Glutamatergic neuron (in vitro differentiated cells): ENCODE results near the gene ARHGAP21. TPM values are rescaled to one million over a fixed set of nuclear protein-coding genes. Genes with fewer than 3 reads are reported as not detected.
A peak's percentile ranks its signal among the peaks of the same experiment; 100 is the strongest.

Experiments used
- DNase-seq: peaks from one replicate; pipeline ENCODE4 v3.0.0; 2022
- H3K27ac Mint-ChIP-seq: one replicate; pipeline ENCODE4 v1.8.0; 2020; ENCODE audit warnings: mild to moderate bottlenecking, mixed read lengths, inconsistent platforms; ENCODE audit not compliant: unreplicated experiment
- H3K27me3 Mint-ChIP-seq: one replicate; pipeline ENCODE4 v1.8.0; 2020; ENCODE audit warnings: mild to moderate bottlenecking, moderate library complexity, mixed read lengths, inconsistent platforms; ENCODE audit not compliant: unreplicated experiment
- H3K36me3 Mint-ChIP-seq: one replicate; pipeline ENCODE4 v1.8.0; 2020; ENCODE audit warnings: mild to moderate bottlenecking, mixed read lengths, inconsistent platforms; ENCODE audit not compliant: unreplicated experiment
- H3K4me1 Mint-ChIP-seq: one replicate; pipeline ENCODE4 v1.8.0; 2020; ENCODE audit warnings: mild to moderate bottlenecking, low read depth, mixed read lengths, inconsistent platforms; ENCODE audit not compliant: unreplicated experiment
- H3K4me3 Mint-ChIP-seq: one replicate; pipeline ENCODE4 v1.8.0; 2020; ENCODE audit warnings: mild to moderate bottlenecking, mixed read lengths, inconsistent platforms; ENCODE audit not compliant: unreplicated experiment
- H3K9me3 Mint-ChIP-seq: one replicate; pipeline ENCODE4 v1.8.0; 2020; ENCODE audit warnings: mild to moderate bottlenecking, moderate library complexity, mixed read lengths, inconsistent platforms; ENCODE audit not compliant: unreplicated experiment
- total RNA-seq: library from RNA; stranded (reverse); fragmentation: NEBNext Ultra II Directional; extraction: Animal tissue kit (Norgen Biotek cat#: 25700); gene quantifications from one replicate; pipeline ENCODE4 v1.2.1, GENCODE V29; 2021; ENCODE audit not compliant: unreplicated experiment
- TF ChIP-seq, protein P1 (sequence below): fragments of 200-600 bp; sonication (generic); IDR thresholded peaks from one replicate; pipeline ENCODE4 v1.5.0; 2021; ENCODE audit not compliant: partially characterized antibody, unreplicated experiment

ARHGAP21 gene
- total RNA-seq, 1 donor from 2014 or later, result 217 TPM

- Mint-ChIP-seq H3K36me3 (no peaks in the 10 kb centered on the region), H3K27me3 (no peaks in the 10 kb centered on the region), H3K9me3 (peaks cover 2% of the 10 kb centered on the region), H3K27ac (no peak overlapping the region), H3K4me1 (peaks cover 11% of the 10 kb centered on the region), H3K4me3 (peak overlapping the region; percentile 10)
- no peak for DNase-seq
- TF ChIP-seq, protein P1, sequence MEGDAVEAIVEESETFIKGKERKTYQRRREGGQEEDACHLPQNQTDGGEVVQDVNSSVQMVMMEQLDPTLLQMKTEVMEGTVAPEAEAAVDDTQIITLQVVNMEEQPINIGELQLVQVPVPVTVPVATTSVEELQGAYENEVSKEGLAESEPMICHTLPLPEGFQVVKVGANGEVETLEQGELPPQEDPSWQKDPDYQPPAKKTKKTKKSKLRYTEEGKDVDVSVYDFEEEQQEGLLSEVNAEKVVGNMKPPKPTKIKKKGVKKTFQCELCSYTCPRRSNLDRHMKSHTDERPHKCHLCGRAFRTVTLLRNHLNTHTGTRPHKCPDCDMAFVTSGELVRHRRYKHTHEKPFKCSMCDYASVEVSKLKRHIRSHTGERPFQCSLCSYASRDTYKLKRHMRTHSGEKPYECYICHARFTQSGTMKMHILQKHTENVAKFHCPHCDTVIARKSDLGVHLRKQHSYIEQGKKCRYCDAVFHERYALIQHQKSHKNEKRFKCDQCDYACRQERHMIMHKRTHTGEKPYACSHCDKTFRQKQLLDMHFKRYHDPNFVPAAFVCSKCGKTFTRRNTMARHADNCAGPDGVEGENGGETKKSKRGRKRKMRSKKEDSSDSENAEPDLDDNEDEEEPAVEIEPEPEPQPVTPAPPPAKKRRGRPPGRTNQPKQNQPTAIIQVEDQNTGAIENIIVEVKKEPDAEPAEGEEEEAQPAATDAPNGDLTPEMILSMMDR, result no peak
Observed at GRCh38 chr10:24711465-24711864, 12.2 kb downstream of the ARHGAP21 start.

GRCh38 chr10:24708081-24708480 is 15.6 kb downstream of the ARHGAP21 start:
- TF ChIP-seq, protein P1, result no peak
- peaks cover 5% of the 10 kb centered on the region for H3K9me3 Mint-ChIP-seq
- H3K27ac Mint-ChIP-seq, result no peak overlapping the region
- H3K4me1 Mint-ChIP-seq, result peaks cover 13% of the 10 kb centered on the region
- H3K36me3 Mint-ChIP-seq, result no peaks in the 10 kb centered on the region
- no peak overlapping the region for H3K4me3 Mint-ChIP-seq
- H3K27me3 Mint-ChIP-seq, result no peaks in the 10 kb centered on the region
- no peak for DNase-seq

- TF ChIP-seq, protein P1, result no peak
- Mint-ChIP-seq H3K4me1 (peaks cover 11% of the 10 kb centered on the region), H3K27ac (no peak overlapping the region), H3K36me3 (no peaks in the 10 kb centered on the region), H3K27me3 (no peaks in the 10 kb centered on the region), H3K9me3 (peaks cover 5% of the 10 kb centered on the region), H3K4me3 (no peak overlapping the region)
- no peak for DNase-seq
Observed at GRCh38 chr10:24707445-24707844, 16.2 kb downstream of the ARHGAP21 start.

- H3K27ac Mint-ChIP-seq, result no peak overlapping the region
- no peak for DNase-seq
Observed at GRCh38 chr10:24706479-24707118, 17.1 kb downstream of the ARHGAP21 start.

GRCh38 chr10:24703700-24704099 is 20.0 kb downstream of the ARHGAP21 start:
- Mint-ChIP-seq H3K36me3 (no peaks in the 10 kb centered on the region), H3K4me1 (peaks cover 22% of the 10 kb centered on the region), H3K27me3 (no peaks in the 10 kb centered on the region)

More at GRCh38 chr10:24706479-24707118, 17.1 kb downstream of the ARHGAP21 start:
- Mint-ChIP-seq H3K27me3 (no peaks in the 10 kb centered on the region), H3K36me3 (no peaks in the 10 kb centered on the region), H3K4me1 (peaks cover 12% of the 10 kb centered on the region), H3K4me3 (no peak overlapping the region), H3K9me3 (peaks cover 5% of the 10 kb centered on the region)
- TF ChIP-seq, protein P1, result no peak

More at GRCh38 chr10:24703700-24704099, 20.0 kb downstream of the ARHGAP21 start:
- Mint-ChIP-seq H3K9me3 (peaks cover 6% of the 10 kb centered on the region), H3K27ac (no peak overlapping the region), H3K4me3 (no peak overlapping the region)
- TF ChIP-seq, protein P1, result no peak
- no peak for DNase-seq
